Right kidney (tissue), 1 donor: ENCODE measurements around the gene BACE2.
A peak's percentile ranks its signal among the peaks of the same experiment; 100 is the strongest.
"Not testable (repeated sequence)": the region's sequence is repeated elsewhere in the genome, so short reads cannot be mapped to it uniquely, and the experiment has no call there.

Experiments
- DNase-seq: peaks from one replicate; pipeline ENCODE4 v3.0.0-alpha.2; 2016

Gene BACE2

DNA sequence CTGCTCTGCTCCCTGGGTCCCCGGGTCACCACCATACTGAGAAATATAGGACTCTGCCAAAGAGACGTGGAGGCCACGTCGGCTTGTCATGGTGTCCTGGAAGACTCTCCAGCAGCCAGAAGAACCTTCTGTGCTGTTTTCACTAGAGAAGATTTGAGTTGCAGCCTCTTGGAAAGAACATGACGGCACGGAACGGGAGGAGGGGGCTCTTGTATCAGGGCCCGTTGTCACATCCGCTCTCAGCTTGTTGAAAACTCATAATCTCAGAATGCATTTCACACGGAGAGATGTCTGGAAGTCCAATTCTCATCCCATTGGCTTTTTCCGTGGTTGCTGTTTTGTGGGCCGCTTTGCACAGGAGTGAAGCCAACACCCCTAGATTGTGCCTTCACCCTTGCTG is 109.2 kb downstream of the BACE2 start:
- DNase-seq, result no peak

DNA sequence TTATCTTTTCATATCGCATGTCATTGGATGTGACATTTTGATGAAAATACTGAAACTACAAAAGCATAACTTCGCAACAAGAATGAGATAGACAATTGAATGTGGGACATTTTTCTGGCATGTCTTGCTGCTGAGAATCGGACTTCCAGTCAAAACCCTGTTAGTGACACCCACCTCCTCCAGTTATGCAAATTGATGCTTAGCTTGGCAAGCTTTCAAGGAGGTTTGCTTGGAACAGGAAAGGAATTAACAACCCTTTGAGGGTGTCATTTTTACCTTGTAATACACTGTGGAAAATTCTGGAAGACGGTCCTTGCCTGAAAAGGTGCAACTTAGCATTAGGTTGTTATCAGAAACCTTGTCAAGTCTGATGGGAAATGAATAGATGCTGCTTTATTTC is 109.9 kb downstream of the BACE2 start:
- no peak for DNase-seq

DNA sequence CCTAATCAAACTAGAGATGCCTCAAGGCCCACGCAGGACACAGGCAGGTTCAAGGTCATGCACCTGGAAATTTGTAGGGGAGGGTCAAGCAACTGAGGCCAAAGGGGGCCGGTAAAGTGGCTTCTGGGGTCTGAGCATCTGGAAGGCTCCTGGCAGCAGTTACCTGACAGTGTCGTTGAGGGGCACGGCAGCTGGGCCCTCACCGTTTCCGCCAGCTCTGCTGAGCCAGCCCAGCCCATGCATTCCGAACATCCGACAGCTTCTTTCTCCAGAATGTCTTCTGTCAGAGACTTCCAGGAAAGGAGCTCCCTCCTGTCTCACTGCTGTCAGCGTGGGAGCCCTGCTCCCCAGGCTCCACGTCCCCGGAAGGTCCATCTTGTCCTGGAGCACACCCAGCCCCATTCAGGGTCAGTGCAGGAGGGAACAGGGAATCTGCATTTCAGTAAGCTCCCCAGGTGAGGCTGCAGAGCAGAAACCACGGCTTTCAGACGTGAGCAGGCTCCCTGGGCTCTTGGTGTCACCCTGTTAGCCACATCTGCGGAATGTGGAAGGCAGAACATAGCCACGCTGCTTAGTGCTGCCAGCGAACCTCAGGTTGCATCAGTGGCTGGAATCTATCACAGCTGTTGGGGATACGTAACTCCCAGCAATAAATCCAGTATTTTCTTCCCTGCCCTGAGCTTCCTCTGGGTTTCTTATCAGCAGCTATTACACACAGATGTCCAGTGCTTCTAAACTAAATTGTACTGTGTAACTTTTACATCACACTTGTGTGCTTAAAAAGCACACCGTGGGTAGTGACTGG is 112.4 kb downstream of the BACE2 start:
- no peak for DNase-seq

DNA sequence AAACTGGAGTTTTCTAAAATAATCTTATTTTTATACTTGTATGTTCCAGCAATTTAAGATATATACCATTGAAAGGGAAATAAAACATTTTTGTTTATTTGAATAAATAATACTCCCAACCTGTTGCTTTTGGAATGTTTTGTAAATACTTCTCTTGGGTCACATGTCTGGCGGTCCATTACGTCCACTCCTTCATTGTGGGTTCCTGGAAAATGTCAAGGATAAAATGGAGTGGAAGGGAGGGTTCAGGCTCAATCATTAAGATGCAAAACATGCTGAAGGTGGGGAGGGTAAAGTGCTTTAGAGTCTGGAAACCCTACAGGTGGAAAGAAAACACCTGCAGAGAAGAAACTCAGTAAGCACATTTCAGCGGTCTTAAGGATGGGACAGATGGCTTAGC is 114.5 kb downstream of the BACE2 start:
- no peak for DNase-seq

DNA sequence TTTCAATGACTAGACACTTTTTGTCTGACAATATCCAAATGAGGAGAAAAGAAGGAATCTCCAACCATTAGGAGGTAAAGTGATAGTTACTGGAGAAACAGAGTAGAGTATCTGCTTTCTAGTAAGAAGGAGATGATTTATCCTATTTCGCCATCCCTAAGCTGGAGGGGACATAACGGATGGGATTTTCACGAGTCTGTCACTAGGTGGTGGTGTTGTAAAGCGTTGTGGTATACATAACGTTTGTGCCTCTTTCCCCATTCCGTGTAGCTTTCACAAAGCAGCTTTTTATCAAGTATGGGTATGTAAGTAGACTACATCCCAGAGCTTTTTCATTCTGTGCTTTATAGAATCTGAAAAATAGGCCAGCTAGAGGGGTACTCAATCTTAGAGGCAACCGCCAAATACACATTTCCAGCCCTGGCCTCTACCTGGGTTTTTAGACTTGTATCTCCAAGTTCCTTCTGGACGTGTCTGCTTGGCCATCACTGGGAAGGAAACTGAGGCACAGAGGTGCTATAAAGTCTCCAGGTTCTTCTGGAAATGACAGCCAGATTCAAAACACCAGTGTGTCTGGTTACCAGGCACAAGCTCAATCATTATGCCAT is 115.4 kb downstream of the BACE2 start:
- DNase-seq, result peak; percentile 27

DNA sequence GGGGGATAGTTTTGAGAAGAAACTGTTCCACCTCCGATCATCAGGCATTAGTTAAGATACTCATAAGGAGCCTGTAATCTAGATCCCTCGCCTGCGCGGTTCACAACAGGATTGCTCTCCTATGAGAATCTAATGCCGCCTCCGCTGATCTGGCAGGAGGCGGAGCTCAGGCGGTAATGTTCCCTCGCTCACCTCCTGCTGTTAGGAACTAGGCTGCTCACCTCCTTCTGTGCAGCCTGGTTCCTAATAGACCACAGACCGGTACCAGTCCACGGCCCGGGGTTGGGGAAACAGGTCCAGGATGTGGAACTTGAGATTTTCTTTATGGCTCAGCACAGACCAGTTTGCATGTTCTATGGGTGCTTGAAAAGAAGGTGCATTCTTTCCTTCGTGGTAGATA is 121.5 kb downstream of the BACE2 start:
- DNase-seq, result no peak

DNA sequence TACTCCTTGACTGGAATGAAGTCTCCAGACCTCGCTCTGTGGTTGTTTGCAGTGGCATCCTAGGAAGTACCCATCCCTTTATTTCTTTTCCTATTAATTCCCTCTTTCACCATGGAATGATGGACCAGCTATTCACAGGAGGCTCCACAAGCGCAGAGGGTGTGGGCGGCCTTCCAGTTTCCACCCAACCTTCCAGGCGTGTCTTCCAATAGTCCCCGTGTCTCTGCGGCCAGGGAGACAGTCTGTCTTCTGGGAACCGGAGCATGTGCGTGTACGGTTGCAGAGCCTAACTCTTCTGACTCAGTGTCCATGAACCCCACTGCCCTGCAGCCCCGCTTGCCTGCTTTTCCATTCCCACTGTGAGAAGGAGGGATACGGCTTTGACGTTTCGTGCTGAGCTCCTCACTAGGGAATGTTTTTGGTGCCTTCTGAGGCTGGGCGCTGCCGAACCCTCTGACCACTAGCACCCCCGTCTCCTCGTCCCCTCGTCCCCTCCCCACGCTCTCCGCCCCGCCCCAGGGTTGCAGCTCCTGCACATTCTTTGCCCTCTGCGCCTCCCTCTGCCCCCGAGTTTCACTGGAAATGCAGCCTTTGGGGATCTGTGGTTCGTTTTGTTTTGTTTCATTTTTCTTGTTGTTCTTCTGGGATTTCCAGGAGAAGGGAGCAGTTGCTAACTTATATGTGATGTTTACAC is 122.3 kb downstream of the BACE2 start:
- DNase-seq, result no peak

DNA sequence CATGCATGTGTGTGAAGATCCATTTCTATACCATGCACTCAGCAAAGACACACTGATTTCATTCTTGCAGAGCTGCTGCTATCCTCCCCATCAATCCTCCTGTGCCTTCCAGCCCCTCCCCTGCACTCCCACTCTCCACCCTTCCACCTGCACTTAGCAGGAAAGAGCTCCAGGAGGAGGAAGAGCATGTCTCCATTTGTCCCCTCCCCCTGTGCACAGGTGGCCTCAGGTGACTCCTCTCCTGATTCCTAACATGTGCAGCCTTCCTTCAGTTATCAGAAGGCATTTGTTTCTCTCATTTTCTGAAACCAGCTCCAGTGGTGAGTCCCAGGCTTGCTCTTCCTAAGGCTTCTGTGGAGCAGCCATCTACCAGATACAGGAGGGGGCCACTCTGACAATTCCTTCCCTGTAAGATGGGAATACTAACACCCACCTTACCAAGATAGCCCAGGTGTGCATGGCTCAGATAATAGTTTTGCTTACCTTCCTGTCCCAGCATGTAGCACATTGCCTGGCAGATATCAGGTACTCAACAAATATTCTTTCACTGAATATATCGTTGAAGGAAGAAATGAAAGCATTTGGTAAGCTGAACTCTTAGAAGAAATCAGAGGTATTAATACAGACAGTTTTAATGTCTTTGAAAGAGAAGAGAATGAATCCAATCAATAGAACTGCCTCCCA is 126.7 kb downstream of the BACE2 start:
- DNase-seq, result no peak

DNA sequence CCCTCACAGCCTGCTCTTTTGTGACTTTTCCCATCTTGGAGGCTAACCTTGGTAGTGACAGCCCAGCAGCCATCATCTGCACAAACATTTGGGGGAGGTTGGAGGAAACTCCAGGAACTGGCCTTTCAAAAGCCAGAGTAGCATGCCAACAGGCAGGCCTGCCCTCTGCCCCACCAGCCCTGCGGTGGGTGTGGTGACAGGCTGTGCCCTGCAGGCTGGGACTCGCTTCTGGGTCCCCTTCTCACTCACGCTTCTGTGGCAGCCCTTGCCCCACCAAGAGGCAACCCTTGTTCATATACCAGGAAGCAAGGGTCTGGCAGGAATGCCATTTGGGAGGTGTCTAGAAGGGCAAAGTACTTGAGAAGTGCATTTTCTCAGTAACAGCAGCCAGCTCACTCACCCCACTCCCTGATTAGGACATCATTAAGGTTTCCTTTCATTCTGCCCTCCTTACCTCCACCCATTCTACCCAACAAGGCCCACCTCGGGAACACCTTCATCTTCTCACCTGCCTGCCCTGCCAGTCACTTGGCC is 127.8 kb downstream of the BACE2 start:
- no peak for DNase-seq

DNA sequence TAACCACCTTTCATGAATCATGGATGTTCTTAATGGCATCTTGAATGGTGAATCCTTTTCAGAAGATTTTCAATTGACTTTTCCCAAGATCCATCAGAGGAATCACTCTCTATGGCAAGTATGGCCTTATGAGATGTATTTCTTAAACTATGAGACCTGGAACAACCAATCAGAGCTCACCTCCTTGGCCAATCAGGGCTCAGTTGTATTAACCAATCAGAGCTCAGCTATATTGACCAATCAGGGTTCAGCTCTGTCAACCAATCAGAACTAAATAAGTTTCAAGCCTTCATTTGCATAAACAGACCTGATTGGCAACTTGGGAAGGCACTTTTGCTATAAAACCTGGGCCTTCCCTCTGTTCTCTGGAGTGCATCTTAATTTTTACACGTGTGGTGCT is 135.0 kb downstream of the BACE2 start:
- DNase-seq, result no peak

DNA sequence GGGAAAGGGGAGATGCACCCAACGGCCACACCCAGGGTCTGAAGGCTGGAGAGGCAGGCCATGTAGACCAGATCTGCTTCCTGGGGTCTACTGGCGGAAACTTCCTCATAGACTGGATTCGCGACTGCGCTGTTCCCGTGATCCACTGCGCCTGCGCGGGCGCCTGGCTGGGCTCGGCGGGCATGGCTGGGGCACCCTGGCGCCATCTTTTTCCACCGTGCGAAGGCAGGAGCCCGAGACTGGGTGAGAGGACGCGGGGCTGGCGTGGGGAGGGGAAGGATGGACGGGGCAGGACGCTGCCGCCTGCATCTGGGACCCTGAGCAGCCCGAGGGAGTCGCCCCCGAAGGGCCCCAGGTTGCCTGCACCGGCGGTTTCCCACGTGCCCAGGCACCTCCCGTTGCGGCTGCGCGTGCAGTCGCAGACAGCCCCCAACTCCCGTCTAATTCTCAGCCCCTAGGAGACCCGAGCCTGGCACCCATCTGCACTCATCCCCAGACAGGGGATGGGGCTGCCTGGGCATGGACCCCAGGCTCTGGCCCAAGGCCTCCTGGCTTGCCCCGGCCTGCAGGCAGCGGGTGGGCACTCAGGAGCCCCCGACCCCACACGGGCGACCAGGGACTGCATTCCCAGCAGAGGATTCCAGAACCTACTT is 136.2 kb downstream of the BACE2 start:
- no peak for DNase-seq

DNA sequence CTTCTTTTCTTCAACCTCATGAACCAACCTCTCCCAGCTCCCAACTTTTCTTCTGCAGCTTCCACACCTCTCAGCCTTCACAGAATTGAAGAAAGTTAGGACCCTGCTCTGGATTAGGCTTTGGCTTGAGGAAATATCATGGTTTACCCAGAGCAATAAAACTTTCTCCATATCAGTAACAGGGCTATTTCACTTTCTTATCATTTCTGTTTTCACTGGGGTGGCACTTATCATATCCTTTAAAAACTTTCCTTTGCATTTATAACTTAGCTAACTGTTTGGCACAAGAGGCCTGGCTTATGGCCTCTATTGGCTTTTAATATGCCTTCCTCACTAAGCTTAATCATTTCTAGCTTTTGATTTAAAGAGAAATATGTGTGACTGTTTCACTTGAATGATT is 139.3 kb downstream of the BACE2 start:
- no peak for DNase-seq

DNA sequence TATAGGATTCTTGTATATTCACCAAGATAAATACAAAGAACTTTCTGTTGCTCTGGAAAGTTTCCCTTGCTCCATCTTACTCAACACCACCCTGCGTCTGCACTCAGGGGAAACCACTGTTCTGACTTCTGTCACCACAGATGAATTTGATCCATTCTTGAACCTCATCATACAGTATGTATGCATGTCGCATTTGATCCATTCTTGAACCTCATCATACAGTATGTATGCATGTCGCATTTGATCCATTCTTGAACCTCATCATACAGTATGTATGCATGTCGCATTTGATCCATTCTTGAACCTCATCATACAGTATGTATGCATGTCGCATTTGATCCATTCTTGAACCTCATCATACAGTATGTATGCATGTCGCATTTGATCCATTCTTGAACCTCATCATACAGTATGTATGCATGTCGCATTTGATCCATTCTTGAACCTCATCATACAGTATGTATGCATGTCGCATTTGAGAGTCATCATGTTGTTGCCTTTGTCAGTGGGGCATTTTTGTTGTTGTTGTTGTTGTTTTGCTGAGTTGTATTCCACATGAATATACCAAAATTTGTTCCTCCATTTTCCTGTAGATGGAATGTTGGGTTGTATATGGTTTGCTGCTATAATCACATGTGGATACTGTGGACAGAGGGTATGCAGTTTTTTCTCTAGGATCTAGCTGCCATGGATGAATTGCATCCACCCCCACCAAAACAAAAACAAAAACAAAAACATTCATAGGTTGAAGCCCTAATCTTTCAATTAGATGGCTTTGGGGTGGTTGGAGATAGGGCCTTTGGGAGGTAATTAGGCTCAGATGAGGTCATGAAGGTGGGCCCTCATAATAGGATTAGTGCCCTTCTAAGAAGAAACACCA is 145.6 kb downstream of the BACE2 start:
- not testable (repeated sequence) for DNase-seq

DNA sequence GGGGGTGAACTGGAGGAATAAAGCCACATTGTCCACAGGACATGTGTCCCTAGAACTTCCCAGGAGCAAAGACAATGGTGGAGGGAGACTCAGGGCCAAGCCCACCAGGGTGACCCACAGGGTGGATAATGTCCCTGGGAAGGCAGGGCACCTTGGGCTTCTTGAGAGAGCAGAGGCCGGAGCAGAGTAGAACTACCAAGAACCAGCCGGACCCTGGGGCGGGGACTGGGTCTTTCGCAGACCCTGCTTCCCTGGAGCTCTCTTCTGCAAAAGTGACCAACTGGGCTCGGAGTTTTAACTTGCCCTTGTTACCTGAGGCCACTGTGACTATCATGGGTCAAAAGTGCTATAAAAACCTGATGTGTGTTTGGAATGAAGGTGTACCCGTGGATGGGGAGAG is 147.8 kb downstream of the BACE2 start:
- DNase-seq, result no peak

DNA sequence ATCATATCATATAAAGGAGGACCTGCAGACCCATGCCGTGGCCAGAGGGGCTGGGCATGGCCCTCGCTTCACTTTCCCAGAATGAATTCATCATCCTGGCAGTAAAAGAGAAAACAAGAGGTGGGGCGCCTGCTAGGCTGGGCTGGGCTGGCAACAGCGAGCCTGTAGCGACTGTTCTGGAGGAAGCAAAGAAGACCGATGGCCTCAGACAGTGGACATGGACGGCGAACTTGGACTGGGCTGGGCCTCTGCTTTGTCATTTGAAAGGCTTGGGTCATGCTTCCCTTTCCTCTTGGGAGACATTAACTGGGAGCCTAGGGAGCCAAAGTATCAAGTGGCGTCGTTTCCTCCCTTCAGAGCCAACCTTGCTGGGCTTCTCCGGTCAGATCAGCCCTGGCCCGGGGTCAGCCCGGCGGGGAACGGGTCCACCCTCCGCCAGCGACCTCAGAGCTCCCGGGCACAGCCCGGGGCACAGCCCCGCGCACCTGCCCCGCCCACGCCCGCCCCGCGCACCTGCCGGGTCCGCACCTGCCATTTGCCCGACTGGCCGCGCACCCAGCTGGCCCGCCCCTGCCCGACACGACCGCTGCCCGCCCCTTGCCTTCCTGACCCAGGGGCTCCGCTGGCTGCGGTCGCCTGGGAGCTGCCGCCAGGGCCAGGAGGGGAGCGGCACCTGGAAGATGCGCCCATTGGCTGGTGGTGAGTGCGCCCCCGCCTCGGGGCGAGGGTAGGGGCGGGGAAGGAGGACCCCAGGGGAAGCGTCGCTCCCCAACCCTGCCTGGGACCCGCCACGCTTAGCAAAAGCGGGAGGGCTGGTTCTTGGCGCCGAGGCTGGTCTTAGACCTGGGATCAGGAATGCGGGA is 148.5 kb downstream of the BACE2 start, which contains the start of gene FAM3B:
Gene FAM3B (plus strand): TSS at position 602 of the 863 bp plus-strand sequence. CDS start 79 bp downstream, at position 681.
- peak; percentile 55 for DNase-seq

DNA sequence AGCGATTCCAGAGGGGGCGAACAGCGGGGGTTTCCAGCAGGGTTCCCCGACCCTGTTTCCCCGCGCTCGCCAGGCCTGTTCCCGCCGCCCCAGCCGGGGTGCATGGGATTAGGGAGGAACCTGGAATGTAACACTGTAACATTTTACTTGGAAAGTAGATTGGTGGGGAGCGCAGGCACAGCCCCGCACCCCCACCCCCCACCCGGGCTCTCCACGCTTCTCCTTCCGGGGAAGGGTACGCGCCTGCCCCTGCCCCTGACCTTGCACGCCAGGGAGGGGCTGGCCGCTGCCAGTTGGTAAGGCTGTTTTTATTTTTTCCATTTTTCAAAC is 149.1 kb downstream of the BACE2 start:
- no peak for DNase-seq

DNA sequence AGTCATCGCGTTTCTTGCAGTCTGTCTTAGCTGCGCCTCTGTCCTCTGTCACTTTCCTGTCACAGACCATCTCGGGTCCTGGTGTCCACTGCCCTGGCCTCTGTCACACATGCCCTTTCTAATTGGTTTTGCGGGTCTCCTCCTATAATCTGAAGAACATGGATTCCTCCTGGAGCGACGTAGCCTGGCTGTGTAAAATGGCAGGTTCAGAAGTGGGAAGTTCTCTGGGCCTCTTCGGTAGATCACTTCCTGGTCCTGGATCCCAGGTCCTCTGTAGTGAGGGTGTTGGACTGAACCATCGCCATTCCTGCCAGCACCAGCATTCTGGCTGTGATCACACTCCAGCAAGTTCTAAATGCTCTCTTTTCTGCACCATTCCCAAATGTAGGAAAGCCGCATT is 149.5 kb downstream of the BACE2 start:
- DNase-seq, result no peak

DNA sequence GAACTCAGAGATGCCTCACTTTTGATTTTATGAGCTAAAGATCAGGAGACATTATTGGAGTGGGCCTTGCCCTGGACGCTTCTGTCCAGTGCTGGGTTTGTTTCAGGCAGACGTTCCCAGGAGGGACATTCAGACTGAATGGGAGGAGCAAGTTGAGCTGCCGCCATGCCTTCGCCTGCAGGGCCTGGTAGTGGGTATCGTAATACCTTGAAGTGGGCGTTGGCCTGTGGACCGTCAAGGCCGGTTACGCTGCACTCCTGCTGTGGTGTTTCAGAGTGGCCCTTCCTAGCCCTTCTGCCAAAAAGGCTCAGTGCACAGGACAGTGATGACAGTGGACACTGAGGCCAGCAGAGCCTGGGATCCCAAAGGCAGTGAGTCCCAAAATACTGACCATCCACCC is 150.3 kb downstream of the BACE2 start:
- DNase-seq, result no peak

DNA sequence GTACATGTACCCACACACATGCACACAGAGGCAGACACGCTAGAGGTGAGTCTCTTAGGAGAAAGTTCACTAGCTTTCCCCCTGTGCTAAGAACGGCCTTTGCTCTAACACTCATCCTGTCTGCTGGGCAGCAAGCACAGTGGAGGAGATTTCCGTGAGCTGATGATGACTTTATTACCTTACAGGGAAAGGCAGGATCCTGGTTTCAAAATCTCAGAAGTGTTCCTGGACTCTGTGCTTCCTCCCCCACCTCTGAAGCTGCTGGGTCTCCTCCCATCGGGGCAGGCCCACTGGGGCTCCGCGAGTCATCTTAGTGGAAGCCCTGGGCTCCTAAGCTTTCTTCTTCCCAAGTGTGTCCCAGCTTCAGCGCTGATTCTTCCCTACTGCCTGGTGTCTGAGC is 151.3 kb downstream of the BACE2 start:
- no peak for DNase-seq

DNA sequence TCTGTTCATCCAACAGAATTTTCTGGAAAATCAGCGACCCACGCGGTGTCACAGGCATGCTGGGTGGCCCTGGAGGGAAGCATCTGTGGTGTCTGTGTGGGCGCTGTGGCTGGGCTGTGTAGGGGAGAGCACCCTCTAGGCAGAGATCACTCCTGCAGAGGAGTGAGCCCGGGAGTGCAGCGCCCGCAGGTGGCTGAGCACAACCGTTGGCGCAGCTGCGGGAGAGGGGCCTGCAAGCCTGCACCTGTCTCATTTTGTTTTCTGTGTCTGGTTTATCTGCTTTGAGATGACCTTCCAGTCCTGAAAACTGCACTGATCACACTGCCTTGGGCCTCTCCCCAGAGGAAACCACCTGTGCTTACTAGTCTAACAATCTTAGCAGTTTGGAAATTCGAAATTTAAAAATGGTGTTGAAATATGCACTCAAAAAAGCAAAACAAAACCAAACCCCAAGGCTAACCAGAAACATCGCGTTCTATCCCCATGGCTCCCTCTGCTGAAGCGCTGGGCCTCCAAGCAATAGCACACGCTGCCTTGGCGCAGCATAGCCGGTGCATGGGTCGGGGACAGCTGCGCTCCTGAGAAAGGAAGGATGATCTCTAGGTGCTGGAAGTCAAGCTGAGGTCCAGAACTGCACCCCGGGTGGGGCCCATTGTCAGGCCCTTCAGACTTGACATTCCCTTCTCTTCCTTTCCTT is 153.4 kb downstream of the BACE2 start:
- DNase-seq, result no peak
